ENCODE measurements around the gene COL27A1.

Gene COL27A1

GRCh38 chr9:114339130-114339908 lies 184.0 kb downstream of the COL27A1 start:
- peak in 6 of 10 donors; percentile 37 to 93 (median 60) for DNase-seq
- intact Hi-C loops (cut with DNase I) = loop anchor here (2.0 kb wide), 1 partner anchor 313 kb away; no protein-coding TSS in a partner anchor

DNA sequence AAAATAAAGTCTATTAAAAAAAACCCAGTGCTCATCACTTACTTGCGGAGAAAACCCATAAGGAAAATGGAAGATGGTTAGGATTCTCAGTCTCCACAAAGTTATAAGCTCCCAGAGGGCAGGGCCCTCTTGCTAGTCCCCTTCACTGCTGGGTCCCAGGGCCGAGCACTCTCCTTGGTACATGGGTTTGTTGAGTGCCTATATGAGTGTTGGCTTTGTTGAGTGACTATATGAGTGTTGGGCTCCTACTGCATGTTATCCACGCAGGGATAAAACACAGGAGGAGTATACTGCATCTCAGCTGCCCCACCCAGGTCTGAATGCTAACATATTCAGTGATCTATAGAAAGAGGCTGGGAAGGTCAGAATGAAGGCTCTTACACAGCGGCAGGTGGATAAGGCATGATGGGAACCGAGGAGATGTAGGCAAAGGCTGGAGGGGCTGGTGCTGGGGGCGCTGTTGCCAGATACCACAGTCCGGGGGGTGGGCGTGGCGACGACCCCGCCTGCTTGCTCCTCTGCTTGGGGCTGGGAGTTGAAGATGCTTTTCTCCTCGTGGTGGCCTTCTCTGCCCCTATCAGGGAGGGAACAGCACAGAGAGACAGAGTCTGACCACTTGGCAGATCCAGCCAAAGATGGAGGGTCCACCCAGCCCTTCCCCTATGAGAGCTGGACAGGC lies 186.0 kb downstream of the COL27A1 start:
- intact Hi-C loops (cut with DNase I) = loop anchor here (10.0 kb wide), 1 partner anchor 244 kb away; the partner anchor contains the start of gene ATP6V1G1
- DNase-seq = peak in 1 of 10 donors; percentile 72

- intact Hi-C loops (cut with DNase I) = loop anchor here (10.0 kb wide), 1 partner anchor 243 kb away; the partner anchor contains the start of gene ATP6V1G1
Measured at GRCh38 chr9:114341991-114342390, 186.7 kb downstream of the COL27A1 start.

GRCh38 chr9:114342755-114343440 lies 187.6 kb downstream of the COL27A1 start:
- intact Hi-C loops (cut with DNase I) = loop anchor here (10.0 kb wide), 1 partner anchor 242 kb away; the partner anchor contains the start of gene ATP6V1G1
- DNase-seq = no peak

More at GRCh38 chr9:114341991-114342390, 186.7 kb downstream of the COL27A1 start:
- DNase-seq = no peak

DNA sequence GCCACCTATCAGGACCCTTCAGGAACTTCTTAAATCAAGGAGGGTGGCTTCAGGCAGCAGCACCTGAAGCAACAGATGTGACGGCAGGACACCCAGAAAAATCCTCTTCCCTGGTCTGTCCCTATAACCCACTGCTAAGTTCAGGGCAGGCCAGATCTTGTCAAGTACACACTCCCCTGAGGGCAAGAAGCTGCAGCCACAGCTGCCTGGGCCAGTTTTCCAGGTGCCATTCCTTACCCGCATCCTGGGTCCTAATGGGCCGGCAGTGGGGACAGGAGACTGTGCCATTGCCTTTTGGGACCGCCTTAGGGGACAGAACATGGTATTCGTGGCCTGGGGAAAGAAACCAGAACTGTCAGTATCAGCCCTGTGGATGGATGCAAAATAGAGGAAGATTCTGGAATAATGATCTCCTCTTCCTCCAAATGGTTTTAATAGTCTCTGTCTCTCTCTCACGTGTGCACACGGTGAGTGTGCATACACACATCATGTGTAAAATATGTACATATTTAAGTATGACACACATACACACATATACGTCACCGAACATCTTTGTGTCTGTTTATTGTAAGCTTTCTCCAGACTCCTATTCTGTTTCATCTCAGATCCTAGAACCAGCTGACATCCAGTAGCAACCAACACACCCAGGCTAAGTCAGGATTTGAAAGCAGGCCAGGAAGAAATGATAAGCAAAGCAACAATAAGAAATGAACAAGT lies 188.3 kb downstream of the COL27A1 start:
- DNase-seq = peak in 1 of 10 donors; percentile 66

DNA sequence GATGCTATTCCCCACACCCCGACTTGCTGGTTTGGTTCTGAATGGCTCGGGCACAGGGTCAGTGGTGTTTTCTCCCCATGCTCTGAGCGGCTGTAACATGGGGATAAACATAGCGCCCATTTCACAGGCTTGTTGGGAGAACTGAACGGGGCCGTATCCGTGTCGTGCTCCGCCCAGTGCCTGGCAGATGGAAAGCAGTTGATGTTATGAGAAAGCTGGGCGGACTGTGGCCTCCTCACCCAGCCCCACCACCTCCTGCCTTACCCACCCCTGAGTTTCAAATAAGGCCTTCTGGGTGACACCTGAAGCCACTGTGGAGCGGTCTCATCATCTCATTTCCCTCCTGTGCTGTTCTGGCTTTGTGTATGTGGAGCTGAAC lies 188.8 kb downstream of the COL27A1 start:
- peak in 1 of 10 donors; percentile 67 for DNase-seq
- intact Hi-C loops (cut with DNase I) = loop anchor here (10.0 kb wide), 1 partner anchor 241 kb away; the partner anchor contains the start of gene ATP6V1G1

More for the DNA sequence above, 188.3 kb downstream of the COL27A1 start:
- intact Hi-C loops (cut with DNase I) = loop anchor here (10.0 kb wide), 1 partner anchor 241 kb away; the partner anchor contains the start of gene ATP6V1G1

DNA sequence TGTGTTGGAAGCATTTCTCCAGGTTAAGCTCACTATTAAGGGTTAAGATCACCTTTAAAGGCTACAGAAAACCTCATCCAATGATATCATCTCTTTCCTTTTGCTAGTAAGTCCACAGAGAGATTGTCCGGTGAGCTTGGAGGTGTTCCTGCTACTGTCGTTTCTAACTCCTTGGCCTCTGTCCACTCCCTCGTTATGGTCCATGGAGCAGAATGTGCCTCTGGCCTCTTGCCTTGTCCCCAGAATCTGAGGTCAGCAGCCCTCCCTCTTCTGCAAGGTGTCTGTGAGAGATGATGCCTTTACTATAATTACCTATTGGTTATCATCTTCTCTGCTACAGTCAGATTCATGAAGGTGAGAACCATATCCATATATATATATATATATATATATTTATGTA lies 189.4 kb downstream of the COL27A1 start:
- intact Hi-C loops (cut with DNase I) = loop anchor here (10.0 kb wide), 1 partner anchor 240 kb away; the partner anchor contains the start of gene ATP6V1G1
- DNase-seq = no peak

DNA sequence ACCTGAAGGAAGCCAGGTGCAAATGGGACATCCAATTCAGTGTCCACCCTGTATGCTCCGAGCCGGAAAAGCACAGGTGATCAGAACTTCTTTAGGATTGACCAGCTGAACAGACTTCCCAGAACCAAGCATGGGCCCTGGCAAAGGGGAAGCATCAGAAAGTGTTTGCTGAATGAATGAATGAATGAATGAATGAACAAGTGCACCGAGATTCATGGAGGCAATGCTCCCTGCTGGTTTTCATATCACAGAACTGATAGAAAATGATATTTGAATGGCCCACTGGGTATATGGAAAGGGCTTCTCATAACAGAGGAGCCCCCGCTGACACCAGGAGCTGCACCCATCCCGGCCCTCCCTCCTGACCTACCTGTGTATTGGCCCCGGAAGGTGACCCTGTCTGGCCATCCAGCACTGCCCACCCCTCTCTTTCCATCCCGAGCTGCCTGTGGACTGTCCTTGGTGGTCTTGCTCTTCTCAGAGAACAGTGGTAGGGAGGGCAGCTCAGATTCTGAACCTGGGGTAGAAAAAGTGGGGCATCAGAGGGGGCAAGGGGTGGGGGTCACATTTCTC lies 190.2 kb downstream of the COL27A1 start:
- DNase-seq = no peak
- intact Hi-C loops (cut with DNase I) = loop anchor here (10.0 kb wide), 1 partner anchor 239 kb away; the partner anchor contains the start of gene ATP6V1G1

DNA sequence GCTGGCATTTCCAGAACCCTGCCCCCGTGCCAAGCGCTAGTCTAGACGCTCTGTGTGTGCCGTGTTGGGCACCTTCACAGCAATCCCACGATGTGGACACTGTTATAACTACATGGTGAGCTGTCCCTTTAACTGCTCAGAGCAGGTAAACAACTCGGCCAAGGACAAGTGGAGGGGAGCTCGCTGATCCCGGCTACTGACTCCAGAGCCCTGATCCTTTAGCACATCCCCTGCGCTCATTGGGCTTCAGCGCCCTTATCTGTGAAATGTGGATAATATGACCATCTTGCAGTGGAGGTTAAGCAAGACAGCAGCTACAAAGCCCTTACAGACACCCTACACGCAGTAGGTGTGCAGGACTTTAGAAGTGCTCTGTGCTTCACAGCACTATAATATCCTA lies 190.8 kb downstream of the COL27A1 start:
- DNase-seq = peak in 1 of 10 donors; percentile 43
- intact Hi-C loops (cut with DNase I) = loop anchor here (10.0 kb wide), 1 partner anchor 239 kb away; the partner anchor contains the start of gene ATP6V1G1

GRCh38 chr9:114347675-114348074 lies 192.3 kb downstream of the COL27A1 start:
- peak in 9 of 10 donors; percentile 44 to 96 (median 70) for DNase-seq
- intact Hi-C loops (cut with DNase I) = loop anchor here (10.0 kb wide), 1 partner anchor 237 kb away; the partner anchor contains the start of gene ATP6V1G1

- DNase-seq = peak in 1 of 10 donors; percentile 48
- intact Hi-C loops (cut with DNase I) = loop anchor here (10.0 kb wide), 1 partner anchor 236 kb away; the partner anchor contains the start of gene ATP6V1G1
Measured at GRCh38 chr9:114348261-114348905, 193.0 kb downstream of the COL27A1 start.

GRCh38 chr9:114348906-114349482 lies 193.7 kb downstream of the COL27A1 start:
- DNase-seq = peak in 5 of 10 donors; percentile 18 to 90 (median 41)
- intact Hi-C loops (cut with DNase I) = loop anchor here (10.0 kb wide), 1 partner anchor 236 kb away; the partner anchor contains the start of gene ATP6V1G1

DNA sequence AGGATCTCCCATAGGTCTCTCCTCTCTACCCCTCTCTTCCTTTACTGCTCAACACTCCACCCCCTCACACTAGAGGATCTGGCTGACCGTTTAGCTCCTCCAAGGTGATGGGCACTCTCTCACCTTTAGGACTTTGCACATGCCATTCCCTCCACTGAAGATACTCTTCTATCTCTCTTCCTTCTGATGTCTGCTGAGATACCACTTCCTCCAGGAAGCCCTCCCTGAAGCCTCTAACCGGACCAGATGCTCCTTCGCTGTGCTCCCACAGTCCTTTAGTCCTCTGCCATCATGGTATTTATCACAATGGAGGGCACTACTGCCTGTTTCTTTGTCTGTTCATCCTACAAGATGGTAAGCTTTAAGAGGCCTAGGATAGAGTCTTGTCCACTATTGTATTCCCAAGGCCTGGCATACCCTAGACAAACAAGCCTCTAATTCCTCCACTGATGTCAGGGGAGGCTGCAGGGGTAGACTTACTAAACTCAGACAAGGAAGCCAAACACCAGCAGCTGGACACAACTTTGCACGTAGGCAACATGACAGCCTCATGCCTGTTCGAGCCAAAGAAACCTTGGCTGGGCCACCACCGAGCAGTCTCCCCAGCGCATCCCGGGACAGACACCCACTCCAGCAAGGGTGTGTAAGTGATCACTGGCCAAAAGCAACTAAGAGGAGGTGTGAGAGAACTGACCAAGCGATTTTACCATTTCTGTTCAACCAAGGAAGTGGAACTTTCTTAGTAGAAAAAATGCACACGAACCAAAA lies 194.6 kb downstream of the COL27A1 start:
- intact Hi-C loops (cut with DNase I) = loop anchor here (10.0 kb wide), 1 partner anchor 235 kb away; the partner anchor contains the start of gene ATP6V1G1
- no peak for DNase-seq

GRCh38 chr9:114350636-114351401 lies 195.5 kb downstream of the COL27A1 start:
- intact Hi-C loops (cut with DNase I) = no loop called here

GRCh38 chr9:114351932-114352331 lies 196.6 kb downstream of the COL27A1 start:
- intact Hi-C loops (cut with DNase I) = no loop called here
- no peak for DNase-seq

More at GRCh38 chr9:114350636-114351401, 195.5 kb downstream of the COL27A1 start:
- peak in 1 of 10 donors; percentile 37 for DNase-seq

DNA sequence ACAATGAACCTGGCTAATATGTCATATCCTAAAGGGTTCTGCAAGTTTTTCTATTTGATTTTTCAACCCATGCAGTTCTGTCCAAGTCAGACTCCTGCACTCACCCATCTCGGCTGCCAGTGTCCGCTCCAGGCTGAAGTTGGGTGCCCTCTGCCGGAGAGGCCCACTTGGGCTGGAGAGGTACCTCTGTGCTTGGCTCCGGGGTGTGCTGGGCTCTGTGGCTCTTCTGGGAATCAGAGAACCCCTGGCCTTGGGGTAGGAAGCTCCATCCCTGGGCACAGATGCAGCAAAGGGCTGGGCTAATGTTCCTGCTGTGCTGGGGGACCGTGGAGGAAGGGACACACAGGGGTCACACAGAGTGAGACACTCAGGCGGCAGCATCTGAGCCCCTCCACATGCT lies 200.5 kb downstream of the COL27A1 start:
- intact Hi-C loops (cut with DNase I) = no loop called here
- peak in 1 of 10 donors; percentile 72 for DNase-seq
